ENCODE measurements around the gene TRPV4. TPM values are rescaled to one million over a fixed set of nuclear protein-coding genes. Genes with fewer than 3 reads are reported as not detected.

The TRPV4 gene
- total RNA-seq, 1 experiment from 2014 or later: 0.44 TPM

DNA sequence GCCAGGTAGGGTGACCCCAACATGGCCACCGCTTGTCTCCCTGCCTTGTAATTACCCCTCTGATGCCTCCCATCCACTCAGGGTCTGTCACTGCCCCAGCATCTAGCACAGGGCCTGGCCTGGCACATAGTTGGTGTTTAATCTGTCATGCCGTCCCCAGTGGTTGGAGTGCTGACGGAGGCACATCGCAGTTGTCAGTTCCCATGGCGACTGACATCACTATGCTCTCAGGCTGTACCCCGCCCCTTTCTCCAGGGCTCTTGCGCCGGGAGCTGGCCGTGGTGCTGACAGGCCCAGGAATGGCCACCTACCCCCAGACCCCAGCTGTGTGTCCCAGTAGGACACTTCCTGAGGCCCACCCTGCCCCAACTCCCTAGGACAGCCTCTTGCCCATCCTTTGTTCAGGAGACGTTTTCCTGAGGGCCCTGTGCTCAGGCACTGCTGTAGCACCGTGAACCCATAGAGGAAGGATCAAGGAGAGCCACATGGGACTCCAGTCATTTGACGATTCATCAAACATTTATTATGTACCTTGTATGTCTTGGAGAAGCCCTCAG, 96.6 kb downstream of the TRPV4 start:
- ChIA-PET POLR2A (interaction anchor here (0.6 kb wide), 1 partner anchor 9 kb away, joined by 3 read pairs; no protein-coding TSS in a partner anchor), CTCF (interaction anchor here (1.0 kb wide), 1 partner anchor 25 kb away, joined by 4 read pairs; no protein-coding TSS in a partner anchor)
- in situ Hi-C loops (cut with HindIII; ENCODE audit: low pct_unique_long_range_greater_than_20kb, low sequenced_read_pairs): no loop called here
- H3K36me3 ChIP-seq (ENCODE audit: control insufficient read depth, insufficient read depth, low read length): no peaks in the 10 kb centered on the region
- no peaks in the 10 kb centered on the region for H3K4me1 ChIP-seq (ENCODE audit: control insufficient read depth, insufficient read depth, low read length)
- no peak overlapping the region for H3K27ac ChIP-seq (ENCODE audit: low read length)
- no peak overlapping the region for H3K4me3 ChIP-seq (ENCODE audit: low read depth in 2 of 2, low read length in 2 of 2)
- no TSS peak for BruUV-seq (replicated peaks)
- H3K27me3 ChIP-seq (ENCODE audit: control insufficient read depth, insufficient read depth, low read length): no peaks in the 10 kb centered on the region
- H3K9me3 ChIP-seq (ENCODE audit: control insufficient read depth, insufficient read depth, low read depth, low read length): no peaks in the 10 kb centered on the region
- ATAC-seq (no peak), DNase-seq (ENCODE audit: low read depth, low spot score) (no peak)
- intact Hi-C loops (cut with micrococcal nuclease; ENCODE audit: unreplicated experiment): no loop called here
- TF ChIP-seq POLR2AphosphoS5 (IDR thresholded peaks at IDR 0.05; ENCODE audit: low read depth, low read length): no peak
- TF ChIP-seq, protein P1, sequence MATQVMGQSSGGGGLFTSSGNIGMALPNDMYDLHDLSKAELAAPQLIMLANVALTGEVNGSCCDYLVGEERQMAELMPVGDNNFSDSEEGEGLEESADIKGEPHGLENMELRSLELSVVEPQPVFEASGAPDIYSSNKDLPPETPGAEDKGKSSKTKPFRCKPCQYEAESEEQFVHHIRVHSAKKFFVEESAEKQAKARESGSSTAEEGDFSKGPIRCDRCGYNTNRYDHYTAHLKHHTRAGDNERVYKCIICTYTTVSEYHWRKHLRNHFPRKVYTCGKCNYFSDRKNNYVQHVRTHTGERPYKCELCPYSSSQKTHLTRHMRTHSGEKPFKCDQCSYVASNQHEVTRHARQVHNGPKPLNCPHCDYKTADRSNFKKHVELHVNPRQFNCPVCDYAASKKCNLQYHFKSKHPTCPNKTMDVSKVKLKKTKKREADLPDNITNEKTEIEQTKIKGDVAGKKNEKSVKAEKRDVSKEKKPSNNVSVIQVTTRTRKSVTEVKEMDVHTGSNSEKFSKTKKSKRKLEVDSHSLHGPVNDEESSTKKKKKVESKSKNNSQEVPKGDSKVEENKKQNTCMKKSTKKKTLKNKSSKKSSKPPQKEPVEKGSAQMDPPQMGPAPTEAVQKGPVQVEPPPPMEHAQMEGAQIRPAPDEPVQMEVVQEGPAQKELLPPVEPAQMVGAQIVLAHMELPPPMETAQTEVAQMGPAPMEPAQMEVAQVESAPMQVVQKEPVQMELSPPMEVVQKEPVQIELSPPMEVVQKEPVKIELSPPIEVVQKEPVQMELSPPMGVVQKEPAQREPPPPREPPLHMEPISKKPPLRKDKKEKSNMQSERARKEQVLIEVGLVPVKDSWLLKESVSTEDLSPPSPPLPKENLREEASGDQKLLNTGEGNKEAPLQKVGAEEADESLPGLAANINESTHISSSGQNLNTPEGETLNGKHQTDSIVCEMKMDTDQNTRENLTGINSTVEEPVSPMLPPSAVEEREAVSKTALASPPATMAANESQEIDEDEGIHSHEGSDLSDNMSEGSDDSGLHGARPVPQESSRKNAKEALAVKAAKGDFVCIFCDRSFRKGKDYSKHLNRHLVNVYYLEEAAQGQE (IDR thresholded peaks at IDR 0.05; ENCODE audit: insufficient read depth in 1 of 2, low read depth in 2 of 2, low read length in 1 of 2): peak; percentile 90 to 94

DNA sequence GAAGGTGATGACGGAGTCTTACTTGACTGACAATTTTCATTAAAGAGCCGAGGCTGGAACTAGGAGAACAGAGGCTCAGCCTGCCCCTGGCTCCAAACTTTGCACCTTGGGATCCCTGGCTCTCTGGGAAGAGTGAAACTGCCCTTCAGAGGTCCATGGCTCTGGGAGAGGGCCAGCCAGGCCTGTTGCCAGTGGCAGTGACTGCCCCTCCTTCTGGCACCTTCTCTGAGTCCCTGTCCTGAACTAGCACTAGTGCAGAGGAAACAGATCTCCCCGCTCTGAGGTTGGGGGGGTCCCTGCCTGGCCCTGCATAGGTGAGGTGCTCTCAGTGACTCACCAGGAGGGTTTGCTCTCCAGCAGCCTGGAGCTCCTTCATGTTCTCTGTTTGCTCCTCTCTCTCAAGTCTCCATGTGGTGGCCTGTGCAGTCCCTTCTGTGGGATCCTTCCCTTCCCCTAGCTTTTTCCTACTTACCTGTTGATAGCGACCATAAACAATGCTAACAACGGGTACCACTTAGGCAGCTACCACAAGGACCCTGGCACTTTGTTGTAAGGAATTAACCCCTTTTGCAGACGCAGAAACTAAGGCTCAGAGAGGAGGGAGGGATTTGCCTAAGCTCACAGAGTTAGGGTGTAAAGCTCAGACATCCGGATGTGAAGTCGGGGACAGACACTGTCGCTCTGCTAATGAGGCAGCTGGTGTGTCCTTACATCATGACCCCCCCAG, 97.2 kb downstream of the TRPV4 start:
- H3K27me3 ChIP-seq (ENCODE audit: control insufficient read depth, insufficient read depth, low read length): no peaks in the 10 kb centered on the region
- H3K9me3 ChIP-seq (ENCODE audit: control insufficient read depth, insufficient read depth, low read depth, low read length): no peaks in the 10 kb centered on the region
- intact Hi-C loops (cut with micrococcal nuclease; ENCODE audit: unreplicated experiment) (no loop called here), in situ Hi-C loops (cut with HindIII; ENCODE audit: low pct_unique_long_range_greater_than_20kb, low sequenced_read_pairs) (no loop called here)
- no peak overlapping the region for H3K4me3 ChIP-seq (ENCODE audit: low read depth in 2 of 2, low read length in 2 of 2)
- no peak for ATAC-seq
- H3K27ac ChIP-seq (ENCODE audit: low read length): no peak overlapping the region
- ChIA-PET CTCF (interaction anchor here (1.0 kb wide), 1 partner anchor 26 kb away, joined by 4 read pairs; no protein-coding TSS in a partner anchor), POLR2A (interaction anchor here (0.6 kb wide), 2 partner anchors 8 to 153 kb away, joined by 3 to 4 read pairs; no protein-coding TSS in a partner anchor)
- no peak for TF ChIP-seq POLR2AphosphoS5 (IDR thresholded peaks at IDR 0.05; ENCODE audit: low read depth, low read length)
- TF ChIP-seq TCF7L2 (IDR thresholded peaks at IDR 0.05; ENCODE audit: low read depth, low read length): no peak
- TF ChIP-seq, protein P2, sequence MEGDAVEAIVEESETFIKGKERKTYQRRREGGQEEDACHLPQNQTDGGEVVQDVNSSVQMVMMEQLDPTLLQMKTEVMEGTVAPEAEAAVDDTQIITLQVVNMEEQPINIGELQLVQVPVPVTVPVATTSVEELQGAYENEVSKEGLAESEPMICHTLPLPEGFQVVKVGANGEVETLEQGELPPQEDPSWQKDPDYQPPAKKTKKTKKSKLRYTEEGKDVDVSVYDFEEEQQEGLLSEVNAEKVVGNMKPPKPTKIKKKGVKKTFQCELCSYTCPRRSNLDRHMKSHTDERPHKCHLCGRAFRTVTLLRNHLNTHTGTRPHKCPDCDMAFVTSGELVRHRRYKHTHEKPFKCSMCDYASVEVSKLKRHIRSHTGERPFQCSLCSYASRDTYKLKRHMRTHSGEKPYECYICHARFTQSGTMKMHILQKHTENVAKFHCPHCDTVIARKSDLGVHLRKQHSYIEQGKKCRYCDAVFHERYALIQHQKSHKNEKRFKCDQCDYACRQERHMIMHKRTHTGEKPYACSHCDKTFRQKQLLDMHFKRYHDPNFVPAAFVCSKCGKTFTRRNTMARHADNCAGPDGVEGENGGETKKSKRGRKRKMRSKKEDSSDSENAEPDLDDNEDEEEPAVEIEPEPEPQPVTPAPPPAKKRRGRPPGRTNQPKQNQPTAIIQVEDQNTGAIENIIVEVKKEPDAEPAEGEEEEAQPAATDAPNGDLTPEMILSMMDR (IDR thresholded peaks at IDR 0.05): no peak
- TF ChIP-seq SIN3A (IDR thresholded peaks at IDR 0.05; ENCODE audit: borderline replicate concordance, insufficient read depth, low read depth, low read length): no peak
- TF ChIP-seq, protein P1 (IDR thresholded peaks at IDR 0.05; ENCODE audit: insufficient read depth in 1 of 2, low read depth in 2 of 2, low read length in 1 of 2): no peak
- no peaks in the 10 kb centered on the region for H3K4me1 ChIP-seq (ENCODE audit: control insufficient read depth, insufficient read depth, low read length)
- DNase-seq (ENCODE audit: low read depth, low spot score): no peak
- H3K36me3 ChIP-seq (ENCODE audit: control insufficient read depth, insufficient read depth, low read length): no peaks in the 10 kb centered on the region
- no TSS peak for BruUV-seq (replicated peaks)

Data from Panc1 (cell line).